Stimulated activated CD4-positive, alpha-beta T cell treated with anti-CD3 and anti-CD28 coated beads, Interleukin-15, amount 100 ng/mL, for 1 hour (primary cell): ENCODE results near the gene KPNA3.
"Not testable (repeated sequence)": the region's sequence is repeated elsewhere in the genome, so short reads cannot be mapped to it uniquely, and the experiment has no call there.

Experiments used
- DNase-seq, 2 donors: peaks; one replicate each; pipeline ENCODE4 v3.0.0-alpha.2; 2020; ENCODE audit warnings: low read depth in 1 of 2, low spot score in 1 of 2

KPNA3 gene

DNA sequence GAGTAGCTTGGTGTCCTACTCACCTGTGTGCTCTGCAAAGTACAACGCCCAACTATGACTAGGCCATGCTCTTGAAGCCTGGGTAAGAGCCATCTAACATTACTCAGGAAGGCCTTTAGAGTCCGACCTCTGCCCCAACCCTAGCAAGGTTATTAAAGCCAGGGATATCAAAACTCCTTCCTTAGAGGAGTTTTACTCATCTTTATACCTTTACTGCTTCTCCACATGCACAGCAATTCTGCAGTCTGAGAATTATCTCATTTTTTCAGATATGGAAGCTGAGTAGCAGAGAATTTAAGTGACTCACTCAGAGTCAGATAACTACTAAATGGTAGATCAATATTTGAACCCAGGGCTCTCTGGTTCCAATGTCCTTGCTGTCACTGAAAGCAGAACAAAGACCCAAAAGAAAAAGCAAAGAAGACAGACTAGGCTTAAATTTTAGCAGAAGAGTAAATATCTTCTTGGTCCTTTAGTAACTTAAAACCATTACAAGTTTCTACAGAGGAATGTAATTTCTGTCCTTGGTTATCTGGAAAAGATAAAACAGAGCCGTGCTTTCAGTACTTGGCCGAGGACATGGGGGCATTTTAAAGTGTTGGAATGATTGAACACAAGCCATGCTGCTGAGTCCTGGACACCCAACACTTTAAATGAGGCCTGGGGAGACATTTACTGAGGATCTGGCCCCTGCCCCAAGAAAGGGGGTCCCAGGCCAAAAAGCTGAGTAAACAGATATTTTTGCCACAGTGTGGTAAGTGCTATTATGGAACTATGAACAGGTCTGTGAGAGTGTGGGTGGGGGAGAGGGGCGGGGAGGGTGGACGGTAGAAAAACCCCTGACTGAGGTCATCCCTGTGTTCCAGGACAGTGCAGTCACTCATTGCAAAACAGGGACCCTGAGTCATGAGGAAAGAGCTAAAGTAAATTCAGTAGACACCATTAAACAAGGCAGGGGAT is 18.4 kb upstream of the KPNA3 start:
- no peak for DNase-seq

DNA sequence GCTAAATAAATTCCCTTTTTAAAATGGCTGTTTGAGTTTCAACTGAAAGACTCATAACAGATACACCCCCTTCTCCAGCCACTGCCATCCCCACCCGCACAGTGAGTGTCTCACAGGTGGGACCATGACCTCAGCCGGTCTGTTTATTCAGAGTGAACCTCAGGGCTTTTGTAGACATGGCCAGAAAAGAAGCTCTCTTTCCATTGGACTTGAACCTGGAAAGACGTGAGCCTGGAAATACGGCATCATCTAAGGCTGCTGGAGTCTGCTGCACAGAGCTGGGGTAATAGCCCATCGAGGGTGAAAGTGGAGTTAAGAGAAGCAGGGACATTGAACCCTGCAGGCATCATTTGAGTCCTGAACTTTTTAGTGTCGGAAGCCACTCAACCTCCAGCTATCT is 15.2 kb upstream of the KPNA3 start:
- no peak for DNase-seq

DNA sequence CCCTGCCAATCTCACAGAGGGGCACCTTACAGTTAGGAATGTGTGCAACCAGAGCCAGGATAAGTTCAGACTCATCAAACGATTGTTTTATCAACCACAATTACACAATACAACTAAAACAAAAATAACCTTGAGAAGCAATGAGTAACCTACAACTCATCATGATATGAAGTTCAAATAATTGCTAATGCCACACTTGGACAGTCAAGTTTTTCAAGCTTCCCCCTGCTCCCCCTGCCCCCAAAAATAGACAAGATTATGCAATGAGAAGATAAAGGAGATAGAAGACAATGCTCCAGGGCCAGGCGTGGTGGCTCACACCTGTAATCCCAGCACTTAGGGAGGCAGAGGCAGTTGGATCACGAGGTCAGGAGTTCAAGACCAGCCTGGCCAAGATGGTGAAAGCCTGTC is 13.6 kb upstream of the KPNA3 start:
- DNase-seq = no peak

DNA sequence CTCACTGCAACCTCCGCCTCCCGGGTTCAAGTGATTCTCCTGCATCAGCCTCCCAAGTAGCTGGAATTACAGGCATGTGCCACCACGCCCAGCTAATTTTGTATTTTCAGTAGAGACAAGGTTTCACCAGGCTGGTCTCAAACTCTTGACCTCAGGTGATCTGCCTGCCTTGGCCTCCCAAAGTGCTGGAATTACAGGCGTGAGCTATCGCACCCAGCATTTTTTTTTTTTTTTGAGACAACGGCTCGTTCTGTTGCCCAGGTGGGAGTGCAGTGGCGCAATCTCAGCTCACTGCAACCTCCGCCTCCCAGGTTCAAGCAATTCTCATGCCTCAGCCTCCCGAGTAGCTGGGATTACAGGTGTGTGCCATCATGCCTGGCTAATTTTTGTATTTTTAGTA is 10.6 kb upstream of the KPNA3 start:
- DNase-seq = not testable (repeated sequence)

DNA sequence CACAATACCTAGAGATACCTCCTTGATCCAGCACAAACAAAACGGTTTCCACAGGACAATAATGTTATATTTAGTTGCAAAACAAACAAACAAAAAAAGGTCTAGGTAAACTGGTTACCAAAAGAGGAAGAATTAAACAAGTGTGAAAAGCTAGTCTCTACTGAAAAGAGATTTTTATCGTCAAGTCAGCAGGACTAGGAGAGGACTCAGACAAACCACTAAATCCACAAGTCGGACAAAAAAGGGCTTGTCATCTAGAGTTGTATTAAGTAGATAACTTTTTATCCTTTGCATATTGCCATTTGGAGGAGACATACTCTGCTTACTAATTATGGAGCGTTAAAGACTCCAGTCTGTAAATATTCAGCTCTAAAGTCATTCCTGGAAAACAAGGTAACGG is 9.9 kb upstream of the KPNA3 start:
- DNase-seq = no peak

DNA sequence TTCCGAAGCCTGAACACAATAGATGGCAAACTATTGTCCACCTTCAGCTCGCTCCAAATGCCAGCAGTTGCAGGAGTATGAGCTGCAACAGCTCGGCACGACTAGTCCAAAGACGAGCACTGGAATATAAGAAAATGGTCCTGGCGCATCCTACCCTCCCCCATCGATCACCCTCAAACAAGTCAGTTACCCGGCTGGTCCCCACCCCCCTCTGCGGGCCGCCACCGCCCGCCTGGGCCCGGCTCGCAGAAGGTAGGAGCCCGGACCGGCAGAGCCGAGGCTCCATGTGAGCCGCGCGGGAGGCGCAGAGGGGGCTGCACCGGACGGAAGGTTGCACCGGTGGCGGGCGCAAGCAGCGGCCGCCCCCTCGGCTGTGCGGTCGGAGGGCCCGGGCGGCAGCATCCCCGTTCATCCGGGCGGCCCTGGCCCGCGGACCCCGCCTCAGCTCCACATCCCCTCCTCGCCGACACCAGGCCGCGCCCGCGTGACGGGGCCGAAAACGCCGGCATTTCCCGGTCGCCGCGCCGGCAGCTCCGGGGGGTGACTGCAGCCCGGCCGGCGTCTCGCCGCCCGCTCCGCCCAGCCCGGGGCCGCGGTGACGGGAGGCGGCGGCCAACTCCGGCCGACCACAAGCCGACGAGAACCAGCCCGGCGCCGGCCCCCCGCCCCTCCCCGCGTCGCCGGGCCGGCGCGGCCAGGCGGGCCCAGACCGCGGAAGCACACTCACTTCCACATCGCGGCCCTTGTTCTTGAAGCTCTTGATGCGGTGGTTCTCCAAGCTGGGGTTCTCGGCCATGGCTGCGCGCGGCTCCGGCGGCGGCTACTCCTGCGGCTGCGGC is 552 bp downstream of the KPNA3 start:
- DNase-seq = peak; percentile 19 to 39

DNA sequence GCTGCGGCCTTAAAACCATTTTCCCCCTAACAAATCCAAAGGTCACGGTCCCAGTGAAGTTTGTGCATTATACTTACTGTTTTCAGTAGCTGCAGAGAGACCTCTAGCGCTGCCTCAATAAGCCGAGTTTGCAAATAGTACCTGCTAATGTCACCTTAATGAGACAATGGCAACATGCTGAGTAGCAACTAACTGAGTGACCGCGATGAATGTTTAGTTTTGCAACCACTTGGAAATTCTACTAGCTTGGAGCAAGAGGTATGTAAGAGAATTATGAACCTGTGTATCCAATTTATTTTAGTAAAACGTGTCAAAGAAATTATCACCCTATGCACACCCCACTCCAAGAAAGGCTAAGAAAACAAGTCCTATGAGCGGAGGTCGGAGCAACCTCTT is 1.2 kb downstream of the KPNA3 start:
- no peak for DNase-seq

DNA sequence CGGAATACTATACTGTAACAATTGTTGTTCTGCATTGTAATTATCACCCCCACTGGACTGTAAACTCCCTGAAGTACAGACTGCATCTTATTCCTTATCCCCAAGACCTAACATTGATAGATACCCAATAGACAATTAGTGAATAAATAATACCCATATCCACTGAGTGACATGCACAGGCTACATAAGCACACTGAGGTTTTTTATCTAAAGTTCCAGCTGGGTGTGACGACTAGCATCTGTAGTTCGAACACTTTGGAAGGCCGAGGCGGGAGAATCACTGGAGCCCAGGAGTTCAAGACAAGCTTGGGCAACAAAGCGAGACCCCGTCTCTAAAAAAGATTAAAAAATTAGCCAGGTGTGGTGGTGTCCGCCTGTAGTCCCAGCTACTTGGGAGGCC is 2.5 kb downstream of the KPNA3 start:
- no peak for DNase-seq

DNA sequence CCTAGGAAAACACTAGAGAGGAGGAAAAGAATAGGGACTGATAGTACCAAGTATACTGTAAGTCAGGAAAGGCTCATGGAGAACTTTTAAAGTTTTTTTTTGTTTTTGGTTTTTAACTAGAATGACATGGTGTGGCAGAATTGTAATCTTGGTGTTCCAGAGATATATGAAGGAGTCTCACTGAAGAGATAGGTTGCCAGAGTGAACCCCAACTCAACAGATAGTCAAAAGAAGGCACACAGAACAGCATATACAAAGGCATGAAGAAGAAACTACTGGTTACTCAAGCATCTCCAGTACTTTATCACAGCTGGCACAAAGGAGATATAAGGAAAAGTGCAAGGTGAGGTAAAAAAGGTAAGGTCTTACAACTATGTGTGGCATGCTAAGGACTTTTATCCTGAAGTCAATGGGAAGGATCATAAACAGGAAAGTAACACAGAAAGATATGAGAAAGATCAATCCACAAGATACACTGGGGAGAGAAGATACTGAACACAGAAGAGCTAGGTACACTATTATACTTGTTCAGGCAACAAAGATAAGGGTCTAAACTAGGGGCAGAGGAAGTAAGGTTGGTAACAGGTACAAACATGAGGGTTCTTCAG is 6.0 kb downstream of the KPNA3 start:
- DNase-seq = no peak

DNA sequence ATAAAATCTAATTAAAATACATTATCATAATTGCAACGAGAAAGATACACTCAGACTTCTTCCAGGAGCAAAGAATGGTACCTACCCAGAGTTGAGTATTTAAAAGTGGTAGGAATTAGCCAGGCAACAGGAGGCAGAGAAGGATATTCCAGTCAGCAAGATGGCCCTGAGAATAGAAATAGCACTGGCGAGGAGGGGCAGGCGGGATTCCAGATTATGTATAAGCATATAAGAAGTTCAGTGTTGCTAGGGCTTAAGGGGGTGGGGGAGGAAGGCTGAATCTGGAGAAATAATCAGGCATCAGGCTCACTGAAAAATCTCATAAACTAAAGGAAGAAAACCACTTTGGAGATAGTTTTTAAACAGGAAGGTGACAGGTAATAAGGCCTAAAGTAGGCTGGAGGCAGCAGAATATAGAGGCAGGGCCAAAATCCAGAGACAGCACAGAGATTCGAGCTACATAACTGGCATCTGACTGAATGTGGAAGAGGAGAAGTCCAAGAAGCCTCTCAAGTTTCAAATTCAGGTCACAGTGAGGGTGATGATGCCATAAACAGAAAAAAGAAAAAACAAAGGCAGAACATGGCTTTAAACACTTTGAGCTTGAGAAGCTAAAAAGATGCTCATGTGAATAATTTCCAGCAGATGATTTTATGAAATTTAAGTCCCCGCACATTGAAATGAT is 7.5 kb downstream of the KPNA3 start:
- DNase-seq = no peak

DNA sequence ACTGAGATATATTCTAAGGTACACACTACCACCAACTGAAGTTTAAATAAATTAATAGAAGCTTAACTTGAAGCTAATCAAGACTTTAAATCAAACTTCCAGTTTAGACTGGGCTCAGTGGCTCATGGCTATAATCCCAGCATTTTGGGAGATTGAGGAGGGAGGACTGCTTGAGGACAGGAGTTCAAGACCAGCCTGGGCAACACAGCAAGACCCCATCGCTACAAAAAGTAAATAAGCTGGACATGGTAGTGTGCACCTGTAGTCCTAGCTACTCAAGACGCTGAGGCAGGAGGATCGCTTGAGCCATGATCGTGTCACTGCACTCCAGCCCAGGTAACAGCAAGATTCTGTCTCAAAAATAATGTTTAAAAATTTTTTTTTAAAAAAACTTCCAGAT is 8.6 kb downstream of the KPNA3 start:
- no peak for DNase-seq

DNA sequence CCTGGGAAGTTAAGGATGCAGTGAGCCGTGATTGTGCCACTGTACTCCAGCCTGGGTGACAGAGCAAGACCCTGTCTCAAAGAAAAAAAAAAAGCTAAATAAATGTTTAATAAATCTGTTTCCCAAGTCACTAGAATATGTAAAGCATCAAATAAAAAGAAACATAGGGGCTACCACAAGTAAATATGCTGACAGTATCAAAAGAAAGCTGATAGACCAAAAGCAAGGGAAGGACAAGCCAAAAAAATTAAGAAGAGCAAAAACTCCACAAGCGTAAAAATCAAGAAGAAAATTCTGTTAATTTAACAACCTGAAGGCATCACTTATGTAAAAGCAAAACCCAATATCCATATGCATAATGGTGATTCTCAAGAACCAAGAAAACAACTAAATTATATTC is 9.7 kb downstream of the KPNA3 start:
- DNase-seq = no peak

DNA sequence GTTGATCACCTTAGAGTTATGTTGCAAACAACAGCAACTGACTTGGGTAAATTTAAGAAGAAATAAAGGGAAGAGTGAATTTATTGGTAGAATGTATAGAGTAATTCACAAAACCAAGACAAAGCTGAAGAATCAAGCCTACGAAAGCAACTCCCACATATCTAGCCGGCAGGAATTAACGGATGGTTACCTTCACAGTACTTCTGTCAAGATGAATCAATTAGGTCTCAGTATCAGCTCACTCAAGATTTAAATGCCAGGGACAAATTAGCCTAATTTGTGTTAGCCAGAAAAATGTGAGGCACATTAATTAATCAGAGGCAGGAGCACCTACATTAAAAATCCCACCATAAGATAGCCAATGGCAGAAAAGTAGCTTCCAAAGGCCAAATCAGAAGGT is 10.7 kb downstream of the KPNA3 start:
- DNase-seq = no peak

DNA sequence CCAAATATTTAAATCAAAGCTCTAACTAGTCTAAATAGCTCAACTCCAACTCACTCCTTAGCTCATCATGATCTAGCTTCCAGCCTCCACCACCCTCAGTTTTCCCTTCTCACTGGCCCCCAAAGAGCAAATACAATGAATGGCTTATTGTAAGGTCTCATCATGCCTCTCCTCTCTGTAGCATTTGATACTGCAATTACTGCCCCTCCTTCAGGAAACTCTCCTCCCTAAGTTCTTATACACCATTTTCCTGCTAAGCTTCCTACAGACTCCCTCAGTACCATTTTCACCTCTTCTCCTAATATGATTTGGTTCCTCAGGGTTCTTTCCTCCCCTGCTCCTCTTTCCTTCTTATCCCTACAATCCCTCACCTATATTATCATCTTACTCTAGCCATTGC is 12.8 kb downstream of the KPNA3 start:
- DNase-seq = no peak

DNA sequence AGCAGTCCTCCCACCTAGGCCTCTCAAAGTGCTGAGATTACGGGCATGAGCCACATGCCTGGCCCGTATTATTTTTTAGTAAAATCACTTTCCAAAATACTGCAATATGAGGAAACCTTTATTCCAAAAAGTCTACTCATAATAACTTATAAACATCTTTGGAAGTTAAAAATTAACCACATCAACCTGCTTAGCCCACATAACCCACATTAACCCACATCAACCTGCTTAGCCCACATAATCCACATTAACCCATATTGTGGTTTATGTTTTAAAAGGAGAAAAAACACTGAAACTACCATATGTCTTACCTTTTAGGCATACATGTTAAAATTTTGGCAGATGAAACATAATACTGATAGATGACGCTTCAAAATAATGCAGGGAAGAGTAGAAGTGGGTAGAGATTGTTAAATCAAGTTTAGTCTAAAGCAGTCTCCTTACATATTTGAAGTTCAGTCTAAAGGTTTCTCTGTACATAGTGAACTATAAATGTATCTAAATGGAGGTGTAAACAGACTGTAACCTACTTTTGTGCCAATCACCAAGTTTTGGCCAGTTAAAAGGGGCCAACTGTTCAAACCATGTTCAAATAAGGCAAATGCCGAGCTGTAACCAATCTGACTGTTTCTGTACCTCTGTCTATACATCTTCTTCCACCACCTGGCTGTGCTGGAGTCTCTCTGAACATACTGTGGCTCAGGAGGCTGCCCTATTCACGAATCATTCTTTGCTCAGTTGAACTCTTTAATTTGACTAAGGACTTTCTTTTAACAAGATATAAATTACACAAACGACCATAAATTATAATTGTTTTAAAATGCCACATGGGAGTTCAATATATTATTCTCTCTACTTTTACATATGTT is 14.5 kb downstream of the KPNA3 start:
- DNase-seq = no peak

DNA sequence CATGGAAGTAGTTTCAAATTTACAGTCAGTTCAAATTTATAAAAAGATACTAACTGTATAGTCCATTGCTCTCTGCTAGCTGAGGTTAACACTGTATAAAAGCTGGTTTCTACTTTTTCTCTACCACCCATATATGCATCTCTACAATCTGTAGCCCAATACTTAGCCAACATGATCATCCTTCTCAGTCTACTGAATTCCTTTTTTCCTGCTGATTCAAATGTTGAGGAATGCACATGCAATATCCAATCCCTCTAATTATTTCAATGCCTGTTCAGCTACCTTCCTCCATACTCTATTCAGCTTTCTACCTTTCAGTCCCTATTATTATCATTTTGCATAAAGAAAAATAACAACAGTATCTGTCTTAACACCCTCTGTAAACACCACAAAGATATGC is 15.6 kb downstream of the KPNA3 start:
- no peak for DNase-seq

DNA sequence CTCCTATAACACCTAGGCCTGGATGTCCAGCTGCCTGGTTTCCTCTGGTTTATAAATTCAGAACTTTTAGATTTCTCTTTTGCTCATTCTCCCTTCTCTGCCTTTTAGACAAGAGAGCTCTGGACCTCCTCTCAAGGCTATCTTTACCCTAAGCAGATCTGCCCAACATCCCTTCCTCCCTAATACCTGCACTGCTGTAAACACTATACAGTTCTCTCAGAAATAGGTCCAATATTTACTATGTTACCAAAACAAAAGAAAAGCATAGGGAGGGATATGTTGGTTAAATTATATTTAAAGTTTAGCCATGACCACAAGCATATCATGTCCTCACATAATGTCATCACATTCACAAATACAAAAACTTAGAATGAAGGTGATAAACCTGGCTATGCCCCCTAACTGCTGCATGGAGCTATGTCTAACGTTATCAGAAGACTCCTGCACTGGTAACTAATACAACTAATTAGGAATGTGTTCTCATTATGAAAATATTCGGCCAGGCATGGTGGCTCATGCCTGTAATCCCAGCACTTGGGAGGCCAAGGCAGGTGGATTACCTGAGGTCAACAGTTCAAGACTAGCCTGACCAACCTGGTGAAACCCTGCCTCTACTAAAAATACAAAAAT is 18.0 kb downstream of the KPNA3 start:
- DNase-seq = no peak

DNA sequence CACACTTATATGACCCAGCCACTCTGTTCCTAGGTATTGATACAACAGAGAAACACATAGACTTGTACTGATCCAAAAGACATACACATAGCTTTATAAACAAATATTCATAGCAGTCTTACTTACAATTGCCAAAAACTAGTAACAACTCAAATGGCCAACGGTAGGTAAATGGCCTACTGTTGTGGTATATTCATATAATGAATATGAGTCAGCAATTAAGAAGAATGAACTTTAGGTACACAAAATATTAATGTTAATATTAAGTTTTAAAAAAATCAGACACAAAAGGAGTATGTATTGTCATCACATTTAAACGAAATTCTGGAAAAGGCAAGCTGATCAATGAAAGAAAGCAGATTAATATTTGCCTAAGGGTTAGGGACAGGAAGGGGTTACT is 19.7 kb downstream of the KPNA3 start:
- no peak for DNase-seq

DNA sequence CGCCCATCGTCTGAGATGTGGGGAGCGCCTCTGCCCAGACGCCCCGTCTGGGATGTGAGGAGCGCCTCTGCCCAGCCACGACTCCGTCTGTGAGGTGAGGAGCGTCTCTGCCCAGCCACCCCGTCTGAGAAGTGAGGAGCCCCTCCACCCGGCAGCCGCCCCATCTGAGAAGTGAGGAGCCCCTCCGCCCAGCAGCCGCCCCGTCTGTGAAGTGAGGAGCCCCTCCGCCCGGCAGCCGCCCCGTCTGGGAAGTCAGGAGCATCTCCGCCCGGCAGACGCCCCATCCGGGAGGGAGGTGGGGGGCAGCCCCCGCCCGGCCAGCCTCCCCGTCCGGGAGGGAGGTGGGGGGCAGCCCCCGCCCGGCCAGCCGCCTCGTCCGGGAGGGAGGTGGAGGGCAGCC is 30.7 kb downstream of the KPNA3 start:
- DNase-seq = not testable (repeated sequence)

DNA sequence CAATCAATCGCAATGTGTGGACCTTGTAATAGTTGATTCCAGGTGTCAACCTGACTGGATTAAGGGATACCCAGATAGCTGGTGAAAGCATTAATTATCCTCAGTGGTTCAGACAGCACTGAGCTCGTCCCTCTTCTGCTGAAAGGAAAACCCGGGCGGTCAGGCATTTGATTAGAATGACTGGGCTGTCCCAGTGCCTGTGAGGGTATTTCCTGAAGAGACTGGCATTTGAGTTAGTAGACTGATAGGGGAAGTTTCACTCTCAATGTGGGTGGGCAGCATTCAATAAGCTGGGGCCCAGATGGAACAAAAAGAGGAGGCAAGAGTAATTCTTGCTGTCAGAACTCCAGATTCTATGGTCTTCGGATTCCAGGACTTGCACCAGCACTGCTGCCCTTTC is 31.9 kb downstream of the KPNA3 start:
- no peak for DNase-seq
